Glomerular visceral epithelial cell (primary cell): ENCODE results near the gene NEIL1.

Source experiments
- DNase-seq: peaks from one replicate; pipeline ENCODE4 v3.0.0-alpha.2; 2016; ENCODE audit errors: extremely low spot score

Gene NEIL1

DNA sequence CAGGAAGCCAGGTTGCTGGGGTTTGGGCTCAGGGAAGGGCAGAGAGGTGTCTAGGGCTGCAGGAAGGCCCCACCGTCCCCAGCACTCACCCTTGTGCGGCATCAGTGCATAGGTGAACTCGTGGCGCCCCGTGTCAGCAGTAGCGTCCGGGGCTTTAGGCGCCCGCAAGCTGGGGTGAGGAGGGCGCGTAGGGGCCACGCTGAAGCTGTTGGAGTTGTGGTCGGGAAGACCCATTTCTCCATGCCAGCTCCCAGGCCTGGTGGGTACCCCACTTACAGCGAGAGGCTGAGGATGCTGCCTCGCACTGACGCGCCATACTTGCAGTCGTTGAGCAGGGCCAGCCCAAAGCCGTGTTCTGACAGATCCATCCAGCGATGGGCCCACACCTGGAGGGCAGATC, 9.7 kb downstream of the NEIL1 start:
- no peak for DNase-seq

DNA sequence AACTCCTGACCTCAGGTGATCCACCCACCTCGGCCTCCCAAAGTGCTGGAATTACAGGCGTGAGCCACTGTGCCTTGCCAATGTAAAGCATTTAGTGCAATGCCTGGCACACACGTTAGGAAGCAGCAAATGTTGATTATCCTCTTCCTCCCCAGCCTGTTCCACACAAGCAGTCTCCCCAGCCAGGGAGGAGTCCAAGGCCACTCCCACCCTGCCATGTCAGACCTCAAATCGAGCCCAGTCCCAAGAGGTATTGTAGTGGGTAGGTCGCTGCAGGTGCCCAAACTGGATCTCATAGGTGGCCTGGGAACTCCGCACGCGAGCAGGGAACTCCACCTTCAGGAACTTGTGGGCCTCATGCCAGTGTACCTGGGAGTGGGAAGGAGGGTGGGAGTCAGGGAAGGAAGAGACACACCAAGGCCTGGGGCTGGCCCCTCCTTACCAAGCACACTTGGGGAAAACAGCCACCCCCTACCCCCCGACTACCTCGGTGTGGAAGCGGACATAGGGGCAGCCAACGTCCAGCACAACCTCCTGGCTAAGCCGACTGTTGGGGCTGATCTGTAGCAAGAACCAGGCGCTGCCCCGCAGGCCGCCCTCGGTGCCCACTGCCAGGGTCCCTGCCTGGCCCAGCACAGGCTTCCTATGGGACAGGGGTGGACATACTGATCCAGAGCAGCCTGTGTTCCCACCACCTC, 11.3 kb downstream of the NEIL1 start:
- DNase-seq: no peak

DNA sequence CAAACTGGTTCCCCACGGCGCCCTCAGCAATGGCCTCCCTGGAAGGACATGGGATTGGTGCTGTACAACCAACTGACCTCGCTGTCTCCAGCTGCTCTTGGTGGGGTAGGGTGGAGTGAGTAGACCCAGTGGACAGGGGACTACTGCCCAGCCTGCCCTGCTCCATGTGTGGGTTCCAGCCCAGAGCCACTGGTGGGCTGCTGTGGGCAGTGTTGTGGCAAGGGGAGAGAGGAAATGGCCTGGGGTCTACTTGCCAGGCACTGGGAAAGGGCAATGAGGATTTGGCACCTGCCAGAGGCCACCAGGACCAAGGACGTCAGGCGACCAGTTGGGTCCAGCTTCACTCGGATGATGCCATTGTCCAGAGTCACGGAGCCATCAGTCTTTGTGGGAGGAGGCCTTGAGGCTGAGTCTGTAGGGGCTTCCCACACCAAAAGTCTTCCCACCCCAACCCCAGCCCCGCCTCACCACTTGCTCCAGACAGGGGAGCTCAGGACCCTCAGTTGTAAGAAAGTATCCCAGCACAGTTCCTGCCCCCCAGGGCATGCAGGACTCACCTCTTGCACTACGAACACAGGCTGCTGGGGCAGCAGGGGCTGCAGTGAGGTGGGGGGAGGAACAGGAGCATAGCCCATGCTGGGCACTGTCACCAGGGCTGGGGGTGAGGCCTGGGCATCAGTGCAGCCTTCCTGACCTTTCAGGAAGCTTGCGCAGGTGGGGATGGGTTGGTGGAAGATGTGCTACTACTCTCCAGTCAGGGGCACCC, 12.1 kb downstream of the NEIL1 start:
- no peak for DNase-seq

DNA sequence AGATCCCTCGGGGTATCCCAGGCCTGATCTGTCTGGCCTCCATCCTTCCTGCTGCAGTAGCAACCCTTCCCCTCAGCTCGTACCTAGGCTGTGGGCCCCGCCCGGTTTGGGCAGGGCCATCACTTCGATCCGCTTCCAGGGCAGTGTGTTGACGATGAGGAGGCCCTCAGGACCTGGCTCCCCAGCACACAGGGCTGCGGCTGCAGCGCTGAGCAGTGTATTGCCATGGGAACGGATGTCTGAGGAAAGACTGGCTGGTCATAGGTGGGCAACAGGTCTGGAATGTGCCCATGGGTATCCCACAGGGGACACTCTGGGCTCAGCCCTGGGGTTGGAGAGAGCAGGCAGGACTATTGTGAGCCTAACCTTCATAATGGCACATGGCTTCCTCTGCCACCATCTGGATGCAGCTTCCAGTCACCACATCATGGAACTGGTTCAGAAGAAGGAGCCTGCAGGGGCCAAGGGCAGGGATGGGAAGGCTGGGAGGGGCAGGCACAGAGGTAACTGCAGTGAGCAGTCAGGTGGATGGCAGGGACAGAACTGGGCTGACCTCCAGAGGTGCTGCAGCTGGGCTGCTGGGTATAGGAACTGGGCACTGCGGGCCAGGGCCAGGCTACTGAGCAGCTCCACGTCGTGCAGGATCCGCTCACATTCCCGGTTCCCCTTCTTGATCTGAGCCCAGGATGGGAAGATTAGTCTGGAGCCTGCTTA, 12.9 kb downstream of the NEIL1 start:
- no peak for DNase-seq

DNA sequence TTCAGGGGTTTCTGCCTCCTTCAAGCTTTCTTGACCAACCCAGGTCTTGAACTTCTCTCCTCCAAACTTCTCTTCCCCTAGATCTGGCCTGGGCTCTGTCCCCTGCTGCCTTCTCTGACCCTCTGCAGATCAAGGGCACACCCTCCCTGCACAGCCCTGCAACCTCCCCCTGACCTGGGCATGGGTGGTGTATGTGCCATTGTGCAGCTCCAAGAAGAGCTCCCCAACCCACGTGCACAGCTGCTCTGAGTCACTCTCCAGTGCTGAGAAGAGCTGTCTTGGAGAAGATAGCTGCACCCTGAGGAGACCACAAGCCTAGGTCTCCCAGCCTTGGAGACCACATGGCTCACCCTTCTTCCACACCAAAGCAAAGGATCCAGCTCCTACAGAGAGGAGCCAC, 13.6 kb downstream of the NEIL1 start:
- no peak for DNase-seq

DNA sequence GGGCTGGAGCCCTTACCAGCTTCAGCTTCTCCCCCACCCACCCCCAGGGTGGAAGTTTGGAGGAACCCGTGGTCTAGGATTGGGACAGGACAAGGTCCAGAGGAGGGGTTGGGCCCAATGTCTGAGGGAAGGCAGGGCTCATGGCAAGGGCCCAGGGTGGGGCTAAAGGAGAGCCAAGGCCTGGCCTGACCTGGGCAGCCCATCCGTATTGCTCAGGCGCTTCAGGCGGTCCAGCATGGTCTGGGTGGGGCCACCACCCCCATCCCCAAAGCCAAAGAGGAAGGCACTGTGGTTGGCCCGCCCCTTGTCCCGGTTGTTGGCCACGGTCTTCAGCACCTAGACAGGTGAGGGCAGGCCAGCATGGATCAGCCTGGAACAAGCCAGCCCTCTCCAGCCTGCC, 14.0 kb downstream of the NEIL1 start:
- DNase-seq: no peak

DNA sequence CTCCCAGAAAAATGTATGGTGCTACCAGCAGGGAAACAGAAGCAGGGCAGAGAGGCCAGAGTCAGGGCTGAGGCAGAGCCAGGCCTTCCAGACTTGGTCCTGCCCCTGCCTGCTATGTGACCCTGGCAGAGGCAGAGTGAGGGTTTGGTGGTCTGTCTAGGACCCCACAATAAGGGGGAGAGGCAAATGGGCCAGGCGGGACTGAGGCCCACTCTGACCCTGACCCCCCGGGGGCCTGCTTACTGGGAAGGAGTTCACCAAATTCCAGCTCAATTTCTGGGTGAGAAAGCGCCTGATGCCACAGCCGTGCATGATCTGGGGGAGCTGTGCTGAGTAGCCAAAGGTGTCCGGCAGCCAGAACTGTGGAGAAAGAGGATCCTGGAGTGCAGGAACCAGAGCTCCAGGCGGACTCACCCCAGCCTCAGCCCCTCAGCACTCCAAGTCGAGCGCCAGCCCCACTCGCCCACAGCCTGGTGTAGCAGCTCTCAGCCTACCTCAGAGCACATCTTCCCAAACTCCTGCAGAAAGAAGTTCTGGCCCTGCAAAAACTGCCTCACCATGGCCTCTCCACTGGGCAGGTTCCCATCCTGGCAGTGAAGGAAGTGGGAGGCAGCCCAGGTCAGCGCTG, 14.6 kb downstream of the NEIL1 start:
- DNase-seq: no peak

DNA sequence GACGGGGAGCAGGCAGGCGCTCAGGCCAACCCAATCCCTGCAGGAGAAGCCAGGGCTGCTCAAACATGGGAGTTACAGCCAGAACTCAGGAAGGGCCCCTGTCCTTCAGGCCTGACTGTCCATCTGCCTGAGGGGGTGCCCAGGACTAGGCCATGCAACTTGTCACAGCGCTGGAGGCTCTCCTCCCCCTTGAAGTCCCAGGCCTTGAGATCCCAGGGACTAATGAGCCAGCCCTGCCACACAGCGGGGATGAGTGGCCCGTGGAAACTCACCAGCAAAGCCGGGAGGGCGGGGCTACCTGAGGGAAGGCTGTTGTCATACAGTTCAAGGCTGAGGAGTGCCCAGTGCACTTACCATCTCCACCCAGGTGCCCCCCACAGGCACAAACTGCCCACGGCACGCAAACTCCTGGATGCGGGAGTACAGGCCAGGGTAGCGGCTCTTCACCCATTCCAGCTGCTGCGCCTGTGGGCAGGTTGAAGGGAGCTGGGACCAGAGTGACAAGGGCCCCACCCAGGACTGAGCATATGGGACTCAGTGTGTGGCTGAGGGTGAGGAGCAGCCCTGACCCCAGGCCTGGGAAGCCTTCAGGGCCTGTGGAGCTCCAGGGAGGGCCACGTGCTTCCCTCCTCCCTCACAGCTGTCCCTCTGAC, 15.3 kb downstream of the NEIL1 start:
- no peak for DNase-seq

DNA sequence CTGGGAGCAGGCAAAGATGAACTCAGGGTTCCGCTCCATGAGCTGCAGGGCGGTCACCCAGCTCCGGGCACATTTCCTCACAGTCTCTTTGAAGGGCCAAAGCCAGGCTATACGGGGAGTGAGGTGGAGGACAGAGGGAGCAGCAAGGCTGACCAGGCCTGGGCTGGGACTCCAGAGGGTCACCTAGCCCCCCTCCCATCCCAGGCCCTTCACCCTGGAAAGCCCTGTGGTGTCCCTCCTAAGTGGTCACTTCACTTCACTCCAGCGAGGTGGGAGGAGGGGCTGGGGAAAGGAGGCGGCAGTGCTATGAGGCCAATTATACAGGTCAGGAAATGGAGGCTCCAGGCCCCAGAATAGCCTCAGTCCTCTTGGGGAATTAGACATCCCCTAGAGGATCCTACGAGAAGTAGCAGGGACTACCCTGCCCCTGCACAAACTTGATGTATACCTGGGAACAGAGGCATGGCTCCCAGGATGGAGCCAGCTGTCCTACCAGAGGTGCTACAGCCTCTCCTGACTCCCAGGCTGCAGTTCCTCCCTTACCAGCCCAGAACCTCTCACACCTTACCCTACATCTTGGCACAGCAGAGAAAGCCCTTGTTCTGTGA, 15.9 kb downstream of the NEIL1 start:
- DNase-seq: no peak

DNA sequence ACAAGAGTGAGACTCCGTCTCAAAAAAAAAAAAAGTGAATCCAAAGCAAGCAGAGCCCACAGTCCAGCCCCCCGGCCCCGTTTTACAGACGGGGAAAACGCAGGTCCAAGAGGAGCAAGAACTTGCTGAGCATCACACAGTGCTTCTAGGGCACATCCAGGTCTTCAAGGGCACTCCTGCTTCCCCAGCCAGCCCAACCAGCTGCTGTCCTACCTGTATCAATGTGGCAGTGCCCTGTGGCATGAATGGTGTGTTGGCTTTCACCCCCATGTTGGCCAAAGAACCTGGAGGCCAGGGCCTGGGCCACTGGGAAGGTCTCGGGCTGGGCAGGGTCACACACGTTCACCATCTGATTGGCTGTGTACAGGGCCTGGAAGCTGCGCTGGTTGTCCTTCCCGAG, 16.9 kb downstream of the NEIL1 start:
- no peak for DNase-seq

DNA sequence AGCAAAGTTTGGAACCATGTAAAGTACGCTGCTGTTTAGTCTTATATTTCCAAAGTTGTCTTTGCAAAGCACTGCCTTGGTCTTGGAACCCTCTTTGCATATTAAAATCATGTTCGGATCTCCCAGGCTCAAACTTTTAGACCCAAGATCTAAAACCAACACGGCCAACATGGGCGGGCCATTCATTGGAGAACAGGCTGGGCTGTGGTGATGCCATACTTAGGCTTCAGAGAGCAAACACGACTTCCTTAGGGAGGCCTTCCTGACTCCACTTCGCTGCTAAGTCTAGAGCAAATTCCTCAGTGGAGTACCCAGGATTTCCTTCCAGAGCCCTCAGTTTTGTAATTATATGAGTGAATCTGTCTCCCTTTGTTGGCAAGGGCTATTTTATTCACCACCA, 18.0 kb downstream of the NEIL1 start:
- DNase-seq: no peak

DNA sequence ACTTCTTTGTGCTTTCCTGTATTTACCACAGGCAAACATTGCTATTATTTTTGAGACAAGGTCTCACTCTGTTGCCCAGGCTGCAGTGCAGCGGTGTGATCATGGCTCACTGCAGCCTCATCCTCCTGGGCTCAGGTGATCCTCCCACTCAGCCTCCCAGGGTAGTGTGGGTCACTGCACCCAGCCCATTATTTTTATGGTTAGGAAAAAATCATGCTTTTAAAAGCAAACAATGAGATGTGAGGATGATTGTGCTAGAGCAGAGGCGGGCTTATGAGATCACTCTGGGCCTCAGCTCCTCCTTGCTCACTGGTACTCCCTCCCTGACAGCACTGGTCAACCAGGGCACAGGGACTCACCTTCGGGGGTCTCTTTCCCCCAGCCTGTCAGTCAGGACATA, 19.3 kb downstream of the NEIL1 start:
- no peak for DNase-seq

DNA sequence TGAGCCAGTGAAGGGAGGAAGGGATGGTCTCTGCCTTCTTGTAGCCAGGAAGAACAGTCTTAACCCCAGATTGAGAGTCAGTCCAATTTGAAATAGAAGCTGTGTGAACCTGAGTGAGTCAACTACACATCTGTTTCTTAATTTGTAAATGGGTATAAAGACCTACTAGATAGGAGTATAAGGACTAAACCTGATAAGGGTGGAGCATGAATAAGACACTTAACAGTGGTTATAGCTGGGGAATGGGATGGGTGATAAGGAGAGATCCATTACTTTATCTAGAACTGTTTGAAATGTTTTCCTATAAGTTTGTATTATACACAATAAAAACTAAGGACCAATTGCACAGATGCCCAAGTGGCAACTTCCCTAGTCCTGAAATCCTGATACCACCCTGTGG, 20.2 kb downstream of the NEIL1 start:
- DNase-seq: no peak

DNA sequence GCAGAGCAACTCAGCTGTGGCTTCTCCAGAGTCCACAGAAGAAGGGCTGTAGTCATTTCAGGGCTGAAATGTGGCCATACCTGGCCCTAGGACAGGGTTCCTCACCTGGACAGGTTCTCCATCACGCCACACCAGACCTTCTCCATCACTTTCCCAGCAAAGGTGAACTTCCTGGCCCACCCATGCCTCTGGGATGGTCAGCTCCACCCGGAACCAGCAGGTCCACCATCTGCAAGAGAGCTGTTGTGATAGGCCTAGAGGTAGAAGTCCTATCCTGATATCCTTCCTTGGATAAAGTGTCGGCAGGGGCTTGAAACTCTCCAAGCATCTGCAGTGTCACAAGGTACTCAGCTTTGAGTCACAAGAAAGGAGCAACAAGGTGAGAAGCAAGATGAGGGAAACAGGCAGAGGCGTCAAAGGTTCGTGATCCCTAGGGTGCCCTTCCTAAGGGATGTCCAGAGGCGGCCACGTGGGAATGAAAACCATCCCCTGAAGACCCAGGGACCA, 20.6 kb downstream of the NEIL1 start:
- DNase-seq: no peak

DNA sequence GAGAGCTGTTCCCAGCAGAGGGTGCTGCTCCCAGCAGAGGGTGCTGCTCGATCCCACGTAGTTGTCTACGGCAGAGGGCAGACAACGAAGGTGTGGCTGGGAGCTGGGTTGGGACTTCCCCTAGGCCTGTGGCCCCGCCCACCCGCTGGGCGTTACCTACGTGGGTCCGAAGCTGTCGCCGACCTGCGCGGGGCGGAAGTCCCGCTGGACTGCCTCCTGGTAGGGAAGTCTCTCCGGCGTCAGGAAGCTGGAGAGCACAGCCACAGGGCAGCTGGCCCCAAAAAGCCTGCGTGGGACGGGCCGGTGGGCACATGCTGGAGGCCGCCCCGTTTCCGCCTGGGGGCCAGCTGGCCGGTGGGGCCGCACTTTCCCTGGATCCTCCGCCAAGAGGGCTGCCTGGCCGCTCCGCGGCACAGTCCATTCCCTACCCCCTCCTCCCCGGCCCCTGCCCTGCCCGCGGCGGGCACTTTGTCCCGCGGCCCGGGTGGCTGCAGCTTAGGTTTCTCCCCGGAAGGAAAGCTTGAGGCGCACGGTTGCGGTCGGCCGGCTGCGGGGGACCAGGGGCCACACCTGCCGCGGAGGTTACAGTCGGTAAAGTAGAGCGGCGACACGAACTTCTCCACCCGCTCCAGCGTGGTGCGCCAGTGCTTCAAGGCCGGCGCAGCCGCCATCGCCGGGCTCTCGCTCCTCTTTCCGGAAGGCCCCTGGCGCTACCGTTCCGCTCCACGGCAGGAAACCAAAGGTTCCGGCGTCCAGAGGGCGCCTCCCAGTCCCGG, 21.3 kb downstream of the NEIL1 start, which contains the start of gene MAN2C1:
MAN2C1 (minus strand) TSS at position 695 of the 776 bp plus-strand sequence; CDS start at position 671, 24 bp downstream.
- DNase-seq: peak; percentile 99

DNA sequence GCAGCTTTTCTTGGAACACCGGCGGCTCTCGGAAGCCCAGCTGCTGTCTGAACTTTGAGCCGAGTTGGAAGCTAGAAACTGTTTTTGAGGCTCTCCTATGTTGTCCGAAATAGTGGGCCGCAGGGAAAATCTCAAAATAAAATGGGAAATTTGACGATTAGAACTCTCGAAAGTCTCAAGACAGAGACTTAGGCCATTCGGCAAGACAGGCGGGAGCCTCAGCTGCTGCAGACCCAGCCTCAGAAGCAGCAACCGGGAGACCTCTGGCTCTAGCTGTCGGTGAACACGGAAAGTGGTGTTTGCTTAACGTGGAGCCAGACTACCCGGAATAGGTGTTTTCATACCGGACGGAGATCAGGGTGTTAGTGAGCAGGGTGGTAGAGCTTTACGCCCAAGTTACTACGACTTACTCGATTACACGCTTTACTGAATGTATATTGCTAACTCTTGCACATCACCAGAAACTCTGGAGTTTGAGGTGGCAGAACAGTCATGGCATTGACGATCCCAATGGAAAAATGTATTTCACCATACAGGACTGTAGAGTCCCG, 21.9 kb downstream of the NEIL1 start:
- no peak for DNase-seq

DNA sequence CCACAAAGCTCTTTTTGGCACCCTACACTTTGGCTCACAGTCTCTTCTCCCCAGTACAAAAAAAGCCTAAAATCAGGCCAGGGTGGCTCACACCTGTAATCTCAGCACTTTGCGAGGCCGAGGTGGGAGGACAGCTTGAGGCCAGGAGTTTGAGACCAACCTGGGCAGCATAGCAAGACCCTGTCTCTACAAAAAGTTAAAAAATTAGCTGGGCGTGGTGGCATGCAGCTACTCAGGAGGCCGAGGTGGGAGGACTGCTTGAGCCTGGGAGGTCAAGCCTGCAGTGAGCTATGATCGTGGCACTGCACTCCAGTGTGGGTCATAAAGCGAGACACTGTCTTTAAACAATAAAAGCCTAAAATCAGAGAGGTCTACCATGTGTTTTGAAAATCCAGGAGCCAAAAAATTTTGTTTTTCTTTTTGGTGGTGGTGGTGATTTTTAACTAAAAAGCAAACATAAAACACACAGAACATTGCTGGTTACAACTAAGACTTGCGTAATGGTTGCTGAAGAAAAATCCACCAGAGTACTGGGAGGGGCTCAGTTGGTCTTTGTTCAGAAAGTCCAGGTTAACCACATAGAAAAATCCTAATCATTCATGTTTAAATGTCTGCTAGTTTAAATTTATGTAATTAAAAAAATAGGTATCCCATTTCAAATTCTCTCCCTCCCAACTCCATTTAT, 23.2 kb downstream of the NEIL1 start:
- DNase-seq: no peak

DNA sequence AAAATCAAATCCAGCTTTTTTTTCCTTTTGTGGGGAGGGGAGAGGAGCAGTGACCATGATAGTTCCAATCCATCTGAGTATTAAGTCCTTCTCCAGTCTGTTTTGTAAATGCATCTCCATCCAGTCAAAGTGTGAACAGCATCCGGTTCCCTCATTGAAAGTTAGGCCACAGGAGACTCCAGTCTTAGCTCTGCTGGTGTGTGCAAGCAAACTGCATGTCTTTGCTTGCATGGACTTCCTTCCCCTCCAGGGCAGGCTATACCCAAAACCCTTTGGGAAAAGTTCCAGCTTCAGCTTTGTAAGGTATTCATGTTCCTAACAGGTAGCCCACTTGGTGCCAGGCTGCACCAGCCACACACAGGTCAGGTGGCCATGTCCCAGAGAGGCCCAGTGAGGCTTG, 24.6 kb downstream of the NEIL1 start:
- DNase-seq: no peak

DNA sequence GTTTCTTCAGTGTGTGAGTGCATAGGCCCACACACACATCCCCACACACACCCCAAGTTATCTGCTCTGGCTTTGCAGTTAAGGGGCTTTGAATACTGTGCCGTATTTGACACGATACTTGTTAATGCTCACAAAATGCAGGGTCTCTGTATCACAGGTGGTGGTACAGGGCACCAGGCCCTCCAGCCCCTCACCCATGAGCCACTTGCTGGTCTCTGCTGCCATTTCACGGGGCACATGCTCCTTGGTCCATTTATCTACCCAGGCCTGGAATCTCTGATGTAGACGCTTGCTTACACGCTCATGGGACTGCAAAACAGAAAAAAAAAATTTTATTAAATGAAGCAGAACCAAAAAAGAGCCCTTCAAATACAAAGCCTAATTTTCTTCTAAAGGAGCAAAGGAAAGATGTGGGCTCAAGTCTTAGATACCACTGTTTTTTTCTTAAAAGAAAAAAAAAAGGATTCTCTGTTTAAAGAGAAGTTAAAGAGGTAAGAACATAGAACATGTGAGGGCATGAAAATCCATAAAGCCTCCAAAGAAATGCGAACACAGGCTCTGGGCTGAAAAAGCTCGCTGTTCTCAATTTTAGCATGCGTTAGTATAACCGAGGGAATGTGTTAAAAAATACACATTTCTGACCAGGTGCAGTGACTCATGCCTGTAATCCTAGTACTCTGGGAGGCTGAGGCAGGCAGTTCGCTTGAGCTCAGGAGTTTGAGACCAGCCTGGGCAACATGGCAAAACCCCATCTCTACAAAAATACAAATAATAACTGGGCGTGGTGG, 25.3 kb downstream of the NEIL1 start:
- no peak for DNase-seq
